Stomach (tissue), 9 donors: ENCODE measurements around the gene FGR. TPM values are rescaled to one million over a fixed set of nuclear protein-coding genes. Genes with fewer than 3 reads are reported as not detected.

ENCODE experiments used
- DNase-seq, 2 donors: peaks; one replicate each; pipeline versions ENCODE4 v3.0.0 to v3.0.0-alpha.2; 2013 to 2019
- H3K27ac ChIP-seq, 5 donors: fragments of 200-600 bp in 4 of 5; sonication (generic) in 4 of 5; one replicate each; pipeline ENCODE4 v1.5.1; 2013 to 2019; ENCODE audit warnings: mild to moderate bottlenecking in 1 of 5, moderate library complexity in 1 of 5
- H3K27me3 ChIP-seq, 3 donors: fragments of 200-600 bp; sonication (generic); one replicate each; pipeline ENCODE4 v1.5.1; 2017 to 2019; ENCODE audit warnings: mixed run types in 1 of 3
- H3K36me3 ChIP-seq, 4 donors: fragments of 200-600 bp; sonication (generic); 1 replicate in 3 of 4; 2 replicates in 1 of 4; pipeline ENCODE4 v1.5.1; 2016 to 2019
- H3K4me1 ChIP-seq, 4 donors: fragments of 200-600 bp; sonication (generic); one replicate each; pipeline ENCODE4 v1.5.1; 2016 to 2019
- H3K4me3 ChIP-seq, 4 donors: fragments of 200-600 bp; sonication (generic) in 3 of 4; one replicate each; pipeline ENCODE4 v1.5.1; 2016 to 2019; ENCODE audit warnings: mild to moderate bottlenecking in 1 of 4
- H3K9me3 ChIP-seq, 4 donors: fragments of 200-600 bp; sonication (generic); one replicate each; pipeline ENCODE4 v1.5.1; 2016 to 2019
- EP300 ChIP-seq: sonication (generic); formaldehyde crosslinking; IDR thresholded peaks from one replicate; pipeline ENCODE4 v1.6.1; 2017; ENCODE audit warnings: antibody characterized with exemption
- POLR2A ChIP-seq, 4 donors: fragments of 450-650 bp; IDR thresholded peaks; one replicate each; pipeline ENCODE4 v1.6.1; 2016; ENCODE audit warnings: antibody characterized with exemption in 4 of 4, control low read depth in 2 of 4, mild to moderate bottlenecking in 1 of 4, moderate library complexity in 1 of 4
- POLR2AphosphoS5 ChIP-seq, 3 donors: sonication (generic); formaldehyde crosslinking; IDR thresholded peaks; one replicate each; pipeline ENCODE4 v1.6.1; 2016; ENCODE audit warnings: antibody characterized with exemption in 3 of 3
- WGBS, 5 donors: extraction: QIAGEN DNeasy Blood & Tissue Kit in 3 of 5; methylation state at CpG; one replicate each; pipeline versions ENCODE4 v1.1.5 to v1.1.7; 2013 to 2018; 5-methylcytosine and 5-hydroxymethylcytosine counted together
- intact Hi-C: fragments of 100-400 bp; cut with DNase I; formaldehyde crosslinking; loops from one replicate; pipeline ENCODE4 v1.15.1; 2023; ENCODE audit warnings: low total_unique reads
- polyA plus RNA-seq, 3 donors: library from polyadenylated mRNA; stranded (reverse); fragments of 200-250 nt; gene quantifications; one replicate each; pipeline ENCODE4 v1.2.3, GENCODE V29; 2013
- total RNA-seq, 5 donors: library from RNA; depleted of rRNA; stranded (reverse); fragments of >200 nt; gene quantifications; one replicate each; pipeline versions ENCODE4 v1.1.0 to v1.2.3, GENCODE V29; 2014 to 2016
- TF ChIP-seq, protein P1 (sequence below), 7 experiments: fragments of 450-650 bp in 4 of 7; fragments of 200-600 bp in 3 of 7; sonication (generic) in 3 of 7; IDR thresholded peaks; one replicate each; pipeline ENCODE4 v1.5.1; 2016 to 2019; ENCODE audit warnings: antibody characterized with exemption in 7 of 7, control low read depth in 2 of 7, mild to moderate bottlenecking in 1 of 7
- donor health status: healthy with polysubstance abuse.
- donor health status: Bipolar disorder and iron deficiency.
- donor health status: healthy.

FGR gene
- total and polyA plus RNA-seq, 8 donors: 3.1 to 9.9 (median 6.8) TPM; not detected in 2

GRCh38 chr1:27635396-27636142, 584 bp upstream of the FGR start:
- 80 to 86% (median 83%) methylated on average over 11 of the region's 11 CpGs for WGBS, 5 donors
- H3K27ac ChIP-seq: peak overlapping the region in 4 of 5 donors; percentile 68 to 86 (median 81)
- peak overlapping the region in 2 of 4 donors; percentile 50 to 54 for H3K4me3 ChIP-seq
- H3K4me1 ChIP-seq: peaks cover 15 to 50% (median 32%) of the 10 kb centered on the region in 4 donors
- no peaks in the 10 kb centered on the region for H3K36me3 ChIP-seq
- no peaks in the 10 kb centered on the region for H3K9me3 ChIP-seq
- DNase-seq: no peak
- intact Hi-C loops: no loop called here
- TF ChIP-seq POLR2A (IDR thresholded peaks at IDR 0.05) (no peak), POLR2AphosphoS5 (IDR thresholded peaks at IDR 0.05) (no peak), EP300 (no peak)
- TF ChIP-seq, protein P1, sequence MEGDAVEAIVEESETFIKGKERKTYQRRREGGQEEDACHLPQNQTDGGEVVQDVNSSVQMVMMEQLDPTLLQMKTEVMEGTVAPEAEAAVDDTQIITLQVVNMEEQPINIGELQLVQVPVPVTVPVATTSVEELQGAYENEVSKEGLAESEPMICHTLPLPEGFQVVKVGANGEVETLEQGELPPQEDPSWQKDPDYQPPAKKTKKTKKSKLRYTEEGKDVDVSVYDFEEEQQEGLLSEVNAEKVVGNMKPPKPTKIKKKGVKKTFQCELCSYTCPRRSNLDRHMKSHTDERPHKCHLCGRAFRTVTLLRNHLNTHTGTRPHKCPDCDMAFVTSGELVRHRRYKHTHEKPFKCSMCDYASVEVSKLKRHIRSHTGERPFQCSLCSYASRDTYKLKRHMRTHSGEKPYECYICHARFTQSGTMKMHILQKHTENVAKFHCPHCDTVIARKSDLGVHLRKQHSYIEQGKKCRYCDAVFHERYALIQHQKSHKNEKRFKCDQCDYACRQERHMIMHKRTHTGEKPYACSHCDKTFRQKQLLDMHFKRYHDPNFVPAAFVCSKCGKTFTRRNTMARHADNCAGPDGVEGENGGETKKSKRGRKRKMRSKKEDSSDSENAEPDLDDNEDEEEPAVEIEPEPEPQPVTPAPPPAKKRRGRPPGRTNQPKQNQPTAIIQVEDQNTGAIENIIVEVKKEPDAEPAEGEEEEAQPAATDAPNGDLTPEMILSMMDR (IDR thresholded peaks at IDR 0.05): no peak
- peaks cover 0 to 31% (median 20%) of the 10 kb centered on the region in 3 donors for H3K27me3 ChIP-seq

- DNase-seq: peak; percentile 49 to 77
- WGBS, 5 donors: 4 to 8% (median 6%) methylated on average over 32 to 63 of the region's 63 CpGs
- peak overlapping the region; percentile 59 to 86 (median 78) for H3K27ac ChIP-seq
- intact Hi-C loops: no loop called here
- H3K4me1 ChIP-seq: peaks cover 15 to 62% (median 32%) of the 10 kb centered on the region in 4 donors
- H3K36me3 ChIP-seq: no peaks in the 10 kb centered on the region
- no peaks in the 10 kb centered on the region for H3K9me3 ChIP-seq
- TF ChIP-seq, protein P1 (IDR thresholded peaks at IDR 0.05): no peak
- TF ChIP-seq POLR2AphosphoS5 (IDR thresholded peaks at IDR 0.05): peak in 2 of 3 donors; percentile 5 to 40
- peak overlapping the region; percentile 49 to 55 (median 52) for H3K4me3 ChIP-seq
- peaks cover 0 to 31% (median 20%) of the 10 kb centered on the region in 3 donors for H3K27me3 ChIP-seq
These were observed 604 bp downstream of the FGR start for GRCh38 chr1:27634177-27634984.

DNA sequence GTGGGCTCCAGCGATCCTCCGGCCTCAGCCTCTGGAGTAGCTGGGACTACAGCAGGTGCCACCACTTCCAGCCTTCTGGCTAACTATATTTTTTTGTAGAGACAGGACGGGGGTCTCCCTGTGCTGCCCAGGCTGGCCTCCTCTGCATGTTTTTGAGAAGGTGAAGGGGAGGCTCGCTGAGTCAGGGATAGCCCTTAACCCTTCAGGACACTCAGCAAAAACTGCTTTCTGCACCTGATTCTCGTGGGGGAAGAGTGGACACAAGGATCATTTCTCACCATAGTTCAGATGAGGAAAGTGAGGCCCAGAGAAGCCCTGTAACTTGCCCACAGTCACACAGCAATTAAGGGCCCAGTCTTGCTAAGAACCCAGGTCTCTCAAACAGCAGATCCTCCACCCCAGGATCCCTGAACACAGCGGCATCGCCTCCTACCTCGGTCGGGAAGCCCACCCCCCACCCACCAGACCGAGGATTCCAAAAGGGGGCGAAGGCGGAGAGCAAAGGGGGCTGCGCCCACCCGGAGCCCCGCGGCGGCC, 1.3 kb downstream of the FGR start:
- TF ChIP-seq POLR2AphosphoS5 (IDR thresholded peaks at IDR 0.05): no peak
- TF ChIP-seq, protein P1 (IDR thresholded peaks at IDR 0.05): no peak
- TF ChIP-seq POLR2A (IDR thresholded peaks at IDR 0.05): no peak
- no peak for TF ChIP-seq EP300
- WGBS, 5 donors: 22 to 46% (median 30%) methylated on average over 10 to 17 of the region's 17 CpGs
- no peaks in the 10 kb centered on the region for H3K36me3 ChIP-seq
- peak overlapping the region; percentile 49 to 55 (median 52) for H3K4me3 ChIP-seq
- H3K9me3 ChIP-seq: no peaks in the 10 kb centered on the region
- DNase-seq: no peak
- intact Hi-C loops: no loop called here
- H3K27ac ChIP-seq: peak overlapping the region; percentile 59 to 86 (median 78)
- peaks cover 17 to 69% (median 32%) of the 10 kb centered on the region in 4 donors for H3K4me1 ChIP-seq
- peaks cover 0 to 31% (median 20%) of the 10 kb centered on the region in 3 donors for H3K27me3 ChIP-seq

DNA sequence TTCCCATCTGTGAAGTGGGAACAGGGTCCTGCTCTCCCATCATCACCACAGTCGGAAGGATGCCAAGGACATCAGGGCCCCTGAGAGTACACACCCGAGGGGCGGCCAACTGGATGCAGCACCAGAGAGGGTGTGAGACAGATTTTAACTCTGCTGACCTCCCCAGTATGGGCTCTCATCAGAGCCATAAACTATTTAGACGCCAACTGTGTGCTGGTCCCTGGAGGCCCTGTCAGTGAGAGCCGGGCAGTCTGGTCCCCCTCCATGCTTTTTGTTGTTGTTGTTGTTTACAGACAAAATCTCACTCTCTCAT, 1.7 kb downstream of the FGR start:
- intact Hi-C loops: no loop called here
- Histone ChIP-seq H3K4me3 (peak overlapping the region in 3 of 4 donors; percentile 50 to 55 (median 54)), H3K27me3 (peaks cover 0 to 31% (median 20%) of the 10 kb centered on the region in 3 donors), H3K9me3 (no peaks in the 10 kb centered on the region), H3K4me1 (peaks cover 20 to 73% (median 32%) of the 10 kb centered on the region in 4 donors), H3K27ac (peak overlapping the region in 4 of 5 donors; percentile 68 to 86 (median 81)), H3K36me3 (no peaks in the 10 kb centered on the region)
- 73 to 95% (median 85%) methylated on average over 5 of the region's 5 CpGs for WGBS, 5 donors
- DNase-seq: no peak
- TF ChIP-seq POLR2A (IDR thresholded peaks at IDR 0.05) (no peak), POLR2AphosphoS5 (IDR thresholded peaks at IDR 0.05) (no peak), EP300 (no peak)
- TF ChIP-seq, protein P1 (IDR thresholded peaks at IDR 0.05): no peak
